ENCODE results near the gene ITIH3.

The ITIH3 gene

GRCh38 chr3:52845157-52845556 is 50.6 kb downstream of the ITIH3 start:
- peak; percentile 48 for DNase-seq

- no peak for DNase-seq
Measured at GRCh38 chr3:52845691-52846431, 51.3 kb downstream of the ITIH3 start.

GRCh38 chr3:52846432-52846965 is 51.9 kb downstream of the ITIH3 start:
- DNase-seq, result no peak

- no peak for DNase-seq
Measured at GRCh38 chr3:52847241-52847640, 52.6 kb downstream of the ITIH3 start.

DNA sequence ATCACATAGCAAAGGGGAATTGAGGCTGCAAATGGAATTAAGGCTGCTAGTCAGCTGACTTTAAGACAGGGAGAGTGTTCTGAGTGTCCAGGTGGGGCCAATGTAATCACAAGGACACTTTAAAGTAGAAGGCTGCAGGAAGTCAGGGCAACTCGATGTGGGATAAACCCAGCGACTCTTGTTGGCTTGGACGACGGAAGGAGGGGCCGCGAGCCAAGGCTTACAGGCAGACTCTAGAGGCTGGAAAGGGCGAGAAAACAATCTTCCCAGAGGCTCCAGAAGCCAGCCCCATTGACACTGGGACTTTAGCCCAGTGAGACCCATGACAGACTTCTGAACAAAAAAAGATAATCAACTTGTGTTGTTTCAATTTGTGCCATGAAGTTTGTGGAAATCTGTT is 53.1 kb downstream of the ITIH3 start:
- DNase-seq, result no peak

- no peak for DNase-seq
Measured at GRCh38 chr3:52848617-52849016, 54.0 kb downstream of the ITIH3 start.

DNA sequence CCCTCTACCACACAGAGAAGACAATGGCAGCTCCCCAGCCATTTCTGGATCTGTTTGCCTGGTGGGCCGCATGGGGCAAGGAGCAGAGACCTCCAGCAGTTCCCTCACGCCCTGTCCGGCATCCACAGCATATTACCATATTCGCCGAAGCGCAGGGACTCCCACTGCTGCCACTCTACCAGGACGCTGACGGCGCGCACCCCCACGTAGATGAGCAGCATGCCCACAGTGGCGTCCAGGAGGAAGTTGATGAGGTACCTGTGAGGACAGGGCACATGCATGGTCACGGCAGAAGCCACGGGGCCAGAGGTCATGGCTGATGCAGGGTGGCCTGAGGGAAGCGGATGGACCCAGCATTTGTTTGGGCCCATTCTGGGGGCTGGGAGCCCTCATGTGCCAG is 55.1 kb downstream of the ITIH3 start:
- DNase-seq, result no peak

- no peak for DNase-seq
Measured at GRCh38 chr3:52851348-52851747, 56.8 kb downstream of the ITIH3 start.

GRCh38 chr3:52852419-52852818 is 57.8 kb downstream of the ITIH3 start:
- no peak for DNase-seq

GRCh38 chr3:52854013-52854412 is 59.4 kb downstream of the ITIH3 start:
- no peak for DNase-seq

DNA sequence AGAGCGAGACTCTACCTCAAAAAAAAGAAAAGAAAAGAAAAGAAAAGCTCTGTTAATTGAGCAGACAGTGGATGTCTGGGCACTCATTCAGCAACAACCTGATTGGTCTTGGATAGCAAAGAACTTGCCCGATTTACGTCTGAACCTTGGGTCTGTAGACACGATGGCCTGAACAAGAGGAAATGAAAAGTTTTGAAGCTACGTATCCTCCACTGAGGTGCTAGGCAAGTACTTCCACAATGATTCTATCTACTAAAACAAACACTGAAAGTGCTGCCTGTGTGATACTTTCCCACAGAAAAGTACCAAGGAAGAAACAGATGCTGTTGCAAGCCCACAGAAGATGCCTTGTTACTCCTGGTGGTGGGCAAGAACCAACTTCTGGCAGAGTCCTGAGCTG is 62.1 kb downstream of the ITIH3 start:
- DNase-seq, result no peak

DNA sequence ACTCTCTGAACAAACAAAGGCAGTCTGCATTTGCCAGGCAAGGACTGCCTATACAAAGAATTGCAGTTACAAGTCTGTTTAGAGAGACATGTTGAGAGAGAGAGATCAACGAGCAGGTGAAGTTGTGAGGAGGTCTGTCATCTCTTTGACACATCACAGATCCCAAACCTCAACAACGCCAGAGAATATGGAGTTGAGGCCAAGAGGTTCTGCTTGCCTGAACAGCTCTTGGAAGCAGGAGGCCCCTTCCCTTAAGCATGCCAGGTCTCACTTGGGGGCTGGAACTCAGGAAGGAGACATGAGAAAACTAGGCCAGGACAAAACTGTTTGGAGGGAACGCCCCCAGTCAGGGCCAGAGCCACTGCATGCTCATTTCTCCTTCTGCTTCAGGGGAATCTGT is 62.5 kb downstream of the ITIH3 start:
- DNase-seq, result no peak

DNA sequence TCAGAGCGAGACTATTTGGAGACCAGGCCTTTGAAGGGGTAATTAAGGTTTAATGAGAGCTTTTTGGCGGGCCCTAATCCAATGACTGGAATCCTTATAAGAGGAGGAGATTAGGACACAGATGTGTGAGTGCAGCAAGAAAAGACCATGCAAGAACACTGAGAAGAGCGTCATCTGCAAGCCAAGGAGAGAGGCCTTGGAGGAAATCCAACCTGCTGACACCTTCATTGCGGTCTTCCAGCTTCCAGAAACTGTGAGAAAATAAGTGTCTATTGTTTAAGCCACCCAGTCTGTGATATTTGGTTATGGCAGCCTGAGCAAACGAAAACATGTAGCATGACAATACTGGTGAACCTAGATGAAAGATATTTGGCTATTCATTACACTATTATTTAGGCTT is 63.3 kb downstream of the ITIH3 start:
- no peak for DNase-seq

All from midbrain (tissue), 1 donor.